H1 (cell line): Measurements from ENCODE around the gene DEK.

Experiments used
- BRCA1 ChIP-seq: IDR thresholded peaks from 2 replicates; pipeline ENCODE4 v1.6.1; 2012; ENCODE audit warnings: low read depth, low read length, improper control_type of control experiment
- EP300 ChIP-seq, 2 experiments: IDR thresholded peaks; 1 replicate in 1 of 2; 2 replicates in 1 of 2; pipeline ENCODE4 v1.6.1; 2011 to 2012; ENCODE audit warnings: low read depth in 2 of 2, low read length in 2 of 2, mild to moderate bottlenecking in 2 of 2, borderline replicate concordance in 1 of 2, inconsistent platforms in 1 of 2, moderate library complexity in 1 of 2
- EZH2 ChIP-seq: fragments of 200-600 bp; sonication (generic); IDR thresholded peaks from 2 replicates; pipeline ENCODE4 v1.7.1; 2012; ENCODE audit warnings: low read depth, mild to moderate bottlenecking, moderate library complexity, low read length, inconsistent platforms; ENCODE audit not compliant: severe bottlenecking
- GABPA ChIP-seq: IDR thresholded peaks from 2 replicates; pipeline ENCODE4 v1.6.1; 2011; ENCODE audit warnings: mild to moderate bottlenecking, low read length, moderate library complexity, borderline replicate concordance; ENCODE audit not compliant: insufficient read depth
- NRF1 ChIP-seq: IDR thresholded peaks from 2 replicates; pipeline ENCODE4 v1.6.1; 2011; ENCODE audit warnings: mild to moderate bottlenecking, low read depth, low read length, improper control_type of control experiment
- POLR2A ChIP-seq, 2 experiments: IDR thresholded peaks; 1 replicate in 1 of 2; 2 replicates in 1 of 2; pipeline ENCODE4 v1.6.1; 2011; ENCODE audit warnings: low read depth in 2 of 2, low read length in 2 of 2, mild to moderate bottlenecking in 2 of 2; ENCODE audit errors: control extremely low read depth in 1 of 2
- POLR2AphosphoS5 ChIP-seq: IDR thresholded peaks from 2 replicates; pipeline ENCODE4 v1.6.1; 2011; ENCODE audit warnings: low read depth, low read length
- RAD21 ChIP-seq, 2 experiments: IDR thresholded peaks in 1 of 2; conservative IDR thresholded peaks in 1 of 2; 2 replicates each; pipeline ENCODE4 v1.6.1; 2011; ENCODE audit warnings: low read depth in 2 of 2, low read length in 2 of 2, improper control_type of control experiment in 1 of 2, inconsistent platforms in 1 of 2, mild to moderate bottlenecking in 1 of 2, moderate library complexity in 1 of 2
- RFX5 ChIP-seq: IDR thresholded peaks from 2 replicates; pipeline ENCODE4 v1.6.1; 2011; ENCODE audit warnings: low read depth, low read length, improper control_type of control experiment, borderline replicate concordance
- SAP30 ChIP-seq: fragments of 300-600 bp; sonication (generic); IDR thresholded peaks from 2 replicates; pipeline ENCODE4 v1.7.1; 2012; ENCODE audit warnings: low read length, moderate library complexity, mild to moderate bottlenecking, inconsistent platforms; ENCODE audit not compliant: insufficient read depth, insufficient replicate concordance
- SP1 ChIP-seq: IDR thresholded peaks from 2 replicates; pipeline ENCODE4 v1.6.1; 2011; ENCODE audit warnings: low read depth, low read length
- ZNF274 ChIP-seq: IDR thresholded peaks from 2 replicates; pipeline ENCODE4 v1.7.0; 2012; ENCODE audit warnings: low read length, borderline replicate concordance; ENCODE audit errors: extremely low read depth
- TF ChIP-seq, protein P1 (sequence below), 3 experiments: IDR thresholded peaks; 1 replicate in 2 of 3; 2 replicates in 1 of 3; pipeline versions ENCODE4 v1.5.1 to v1.6.1; 2011; ENCODE audit warnings: low read length in 3 of 3, mild to moderate bottlenecking in 3 of 3, inconsistent platforms in 2 of 3, low read depth in 1 of 3, moderate library complexity in 1 of 3; ENCODE audit not compliant: insufficient read depth in 1 of 3; ENCODE audit errors: control extremely low read depth in 1 of 3
- TF ChIP-seq, protein P2 (sequence below): IDR thresholded peaks from 2 replicates; pipeline ENCODE4 v1.6.1; 2012; ENCODE audit warnings: inconsistent platforms

DNA sequence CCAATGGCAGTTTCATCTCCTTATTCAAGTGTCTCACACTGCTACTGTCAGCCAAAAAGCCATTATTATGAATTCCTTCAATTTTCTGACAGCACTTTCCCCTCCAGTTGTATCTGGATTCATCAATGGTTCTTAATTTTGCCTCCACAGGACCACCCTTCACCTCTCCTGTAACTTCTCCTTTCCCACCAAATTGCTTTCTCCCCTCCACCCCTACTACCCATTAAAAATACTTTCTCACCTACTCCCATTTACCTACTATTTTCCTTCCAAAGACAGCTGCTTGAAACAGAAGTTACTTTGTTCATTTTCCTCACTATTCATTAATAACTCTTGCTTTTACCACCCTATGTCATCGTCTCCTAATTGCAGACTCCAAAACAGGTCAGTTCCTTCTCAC is 29.8 kb downstream of the DEK start:
- TF ChIP-seq, protein P1, sequence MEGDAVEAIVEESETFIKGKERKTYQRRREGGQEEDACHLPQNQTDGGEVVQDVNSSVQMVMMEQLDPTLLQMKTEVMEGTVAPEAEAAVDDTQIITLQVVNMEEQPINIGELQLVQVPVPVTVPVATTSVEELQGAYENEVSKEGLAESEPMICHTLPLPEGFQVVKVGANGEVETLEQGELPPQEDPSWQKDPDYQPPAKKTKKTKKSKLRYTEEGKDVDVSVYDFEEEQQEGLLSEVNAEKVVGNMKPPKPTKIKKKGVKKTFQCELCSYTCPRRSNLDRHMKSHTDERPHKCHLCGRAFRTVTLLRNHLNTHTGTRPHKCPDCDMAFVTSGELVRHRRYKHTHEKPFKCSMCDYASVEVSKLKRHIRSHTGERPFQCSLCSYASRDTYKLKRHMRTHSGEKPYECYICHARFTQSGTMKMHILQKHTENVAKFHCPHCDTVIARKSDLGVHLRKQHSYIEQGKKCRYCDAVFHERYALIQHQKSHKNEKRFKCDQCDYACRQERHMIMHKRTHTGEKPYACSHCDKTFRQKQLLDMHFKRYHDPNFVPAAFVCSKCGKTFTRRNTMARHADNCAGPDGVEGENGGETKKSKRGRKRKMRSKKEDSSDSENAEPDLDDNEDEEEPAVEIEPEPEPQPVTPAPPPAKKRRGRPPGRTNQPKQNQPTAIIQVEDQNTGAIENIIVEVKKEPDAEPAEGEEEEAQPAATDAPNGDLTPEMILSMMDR (IDR thresholded peaks at IDR 0.05; ENCODE audit: control extremely low read depth in 1 of 3, insufficient read depth in 1 of 3, low read depth in 1 of 3, low read length in 3 of 3), result no peak
- TF ChIP-seq, protein P2, sequence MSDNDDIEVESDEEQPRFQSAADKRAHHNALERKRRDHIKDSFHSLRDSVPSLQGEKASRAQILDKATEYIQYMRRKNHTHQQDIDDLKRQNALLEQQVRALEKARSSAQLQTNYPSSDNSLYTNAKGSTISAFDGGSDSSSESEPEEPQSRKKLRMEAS, result no peak
- TF ChIP-seq POLR2AphosphoS5 (no peak), EP300 (IDR thresholded peaks at IDR 0.05; ENCODE audit: borderline replicate concordance in 1 of 2, low read depth in 2 of 2, low read length in 2 of 2) (no peak), BRCA1 (no peak), SAP30 (no peak), RAD21 (IDR thresholded peaks at IDR 0.05 in 1 of 2, conservative IDR thresholded peaks at IDR 0.05 in 1 of 2; ENCODE audit: low read depth in 2 of 2, low read length in 2 of 2) (no peak), SP1 (no peak), POLR2A (IDR thresholded peaks at IDR 0.05; ENCODE audit: control extremely low read depth in 1 of 2, low read depth in 2 of 2, low read length in 2 of 2) (no peak), RFX5 (no peak), EZH2 (no peak), ZNF274 (no peak), NRF1 (no peak), GABPA (no peak)
